OCI-LY7 (cell line): Measurements from ENCODE around the gene TMEM151A.

Experiments used
- EZH2phosphoT487 ChIP-seq: fragments of 200-600 bp; sonication (generic); IDR thresholded peaks from 2 replicates; pipeline ENCODE4 v1.6.1; 2018; ENCODE audit warnings: low read depth, borderline replicate concordance, mild to moderate bottlenecking, mixed run types, antibody characterized with exemption, low read length, moderate library complexity, mixed read lengths
- TF ChIP-seq, protein P1 (sequence below): fragments of 200-600 bp; sonication (generic); conservative IDR thresholded peaks from 2 replicates; pipeline ENCODE4 v1.5.1; 2014; ENCODE audit warnings: mild to moderate bottlenecking, antibody characterized with exemption, low read length, moderate library complexity, mixed read lengths

GRCh38 chr11:66287211-66287888 lies 4.3 kb upstream of the TMEM151A start:
- TF ChIP-seq, protein P1, sequence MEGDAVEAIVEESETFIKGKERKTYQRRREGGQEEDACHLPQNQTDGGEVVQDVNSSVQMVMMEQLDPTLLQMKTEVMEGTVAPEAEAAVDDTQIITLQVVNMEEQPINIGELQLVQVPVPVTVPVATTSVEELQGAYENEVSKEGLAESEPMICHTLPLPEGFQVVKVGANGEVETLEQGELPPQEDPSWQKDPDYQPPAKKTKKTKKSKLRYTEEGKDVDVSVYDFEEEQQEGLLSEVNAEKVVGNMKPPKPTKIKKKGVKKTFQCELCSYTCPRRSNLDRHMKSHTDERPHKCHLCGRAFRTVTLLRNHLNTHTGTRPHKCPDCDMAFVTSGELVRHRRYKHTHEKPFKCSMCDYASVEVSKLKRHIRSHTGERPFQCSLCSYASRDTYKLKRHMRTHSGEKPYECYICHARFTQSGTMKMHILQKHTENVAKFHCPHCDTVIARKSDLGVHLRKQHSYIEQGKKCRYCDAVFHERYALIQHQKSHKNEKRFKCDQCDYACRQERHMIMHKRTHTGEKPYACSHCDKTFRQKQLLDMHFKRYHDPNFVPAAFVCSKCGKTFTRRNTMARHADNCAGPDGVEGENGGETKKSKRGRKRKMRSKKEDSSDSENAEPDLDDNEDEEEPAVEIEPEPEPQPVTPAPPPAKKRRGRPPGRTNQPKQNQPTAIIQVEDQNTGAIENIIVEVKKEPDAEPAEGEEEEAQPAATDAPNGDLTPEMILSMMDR = no peak
- no peak for TF ChIP-seq EZH2phosphoT487
